WERI-Rb-1 (cell line): ENCODE measurements around the gene SH2D7.

Source experiments
- DNase-seq: peaks from one replicate; pipeline ENCODE4 v3.0.0-alpha.2; 2020
- H3K27ac ChIP-seq: fragments of 250-450 bp; sonication (Bioruptor Pico); 2 replicates; pipeline ENCODE4 v1.5.1; 2020; ENCODE audit warnings: mild to moderate bottlenecking, moderate library complexity
- H3K27me3 ChIP-seq: fragments of 250-450 bp; sonication (Bioruptor Pico); 2 replicates; pipeline ENCODE4 v1.5.1; 2021; ENCODE audit warnings: mild to moderate bottlenecking, low read depth, moderate library complexity; ENCODE audit not compliant: insufficient read depth, severe bottlenecking
- H3K36me3 ChIP-seq: fragments of 250-450 bp; sonication (Bioruptor Pico); 2 replicates; pipeline ENCODE4 v1.5.1; 2020; ENCODE audit warnings: mild to moderate bottlenecking, moderate library complexity
- H3K4me3 ChIP-seq: 2 replicates; pipeline ENCODE4 v1.5.1; 2011; ENCODE audit warnings: low read depth, mild to moderate bottlenecking, control low read depth, low read length
- H3K9me3 ChIP-seq: fragments of 250-450 bp; sonication (Bioruptor Pico); 2 replicates; pipeline ENCODE4 v1.5.1; 2021; ENCODE audit warnings: mild to moderate bottlenecking, moderate library complexity; ENCODE audit not compliant: severe bottlenecking
- TF ChIP-seq, protein P1 (sequence below): IDR thresholded peaks from 2 replicates; pipeline ENCODE4 v1.5.1; 2011; ENCODE audit warnings: low read depth, mild to moderate bottlenecking, control low read depth, inconsistent platforms, low read length

Gene SH2D7

DNA sequence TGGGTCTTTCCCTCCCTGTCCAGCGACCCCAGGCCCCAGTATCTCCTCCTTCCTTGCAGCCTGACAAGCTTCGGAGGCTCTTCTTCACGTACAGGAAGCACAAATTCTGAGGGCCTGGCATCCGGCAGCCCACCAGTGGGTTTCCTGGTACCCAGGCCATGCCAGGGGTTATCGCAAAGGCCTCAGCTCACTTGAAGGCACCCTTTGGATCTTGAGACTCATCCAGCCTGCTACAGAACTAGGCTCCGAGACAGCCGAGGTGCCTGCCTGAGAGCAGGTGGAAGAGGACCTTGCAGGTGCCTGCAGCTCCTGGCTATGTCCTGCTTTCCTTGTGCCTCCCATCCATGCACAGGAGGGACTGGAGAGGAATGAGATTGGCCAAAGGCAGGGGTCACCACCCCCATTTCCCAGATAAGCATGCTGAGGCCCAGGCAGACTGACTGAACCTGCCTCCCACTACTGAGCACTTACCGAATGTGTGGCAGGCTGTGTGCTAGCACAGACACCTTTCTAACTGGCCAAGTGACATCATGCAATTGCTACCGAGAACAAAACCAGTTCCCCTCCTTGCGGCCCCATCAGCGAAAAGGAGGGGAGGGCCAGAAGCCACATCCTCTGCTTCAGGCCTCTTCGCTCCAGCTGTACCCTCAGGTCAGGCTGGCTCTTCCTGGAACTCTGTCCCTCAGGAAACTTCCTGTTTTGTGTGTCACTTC, 11.2 kb downstream of the SH2D7 start:
- TF ChIP-seq, protein P1, sequence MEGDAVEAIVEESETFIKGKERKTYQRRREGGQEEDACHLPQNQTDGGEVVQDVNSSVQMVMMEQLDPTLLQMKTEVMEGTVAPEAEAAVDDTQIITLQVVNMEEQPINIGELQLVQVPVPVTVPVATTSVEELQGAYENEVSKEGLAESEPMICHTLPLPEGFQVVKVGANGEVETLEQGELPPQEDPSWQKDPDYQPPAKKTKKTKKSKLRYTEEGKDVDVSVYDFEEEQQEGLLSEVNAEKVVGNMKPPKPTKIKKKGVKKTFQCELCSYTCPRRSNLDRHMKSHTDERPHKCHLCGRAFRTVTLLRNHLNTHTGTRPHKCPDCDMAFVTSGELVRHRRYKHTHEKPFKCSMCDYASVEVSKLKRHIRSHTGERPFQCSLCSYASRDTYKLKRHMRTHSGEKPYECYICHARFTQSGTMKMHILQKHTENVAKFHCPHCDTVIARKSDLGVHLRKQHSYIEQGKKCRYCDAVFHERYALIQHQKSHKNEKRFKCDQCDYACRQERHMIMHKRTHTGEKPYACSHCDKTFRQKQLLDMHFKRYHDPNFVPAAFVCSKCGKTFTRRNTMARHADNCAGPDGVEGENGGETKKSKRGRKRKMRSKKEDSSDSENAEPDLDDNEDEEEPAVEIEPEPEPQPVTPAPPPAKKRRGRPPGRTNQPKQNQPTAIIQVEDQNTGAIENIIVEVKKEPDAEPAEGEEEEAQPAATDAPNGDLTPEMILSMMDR: no peak
- Histone ChIP-seq H3K27ac (no peak overlapping the region), H3K36me3 (peaks cover 2% of the 10 kb centered on the region; the same call in 1 of the 2 replicates), H3K4me3 (no peak overlapping the region), H3K27me3 (no peaks in the 10 kb centered on the region), H3K9me3 (no peaks in the 10 kb centered on the region)
- no peak for DNase-seq

DNA sequence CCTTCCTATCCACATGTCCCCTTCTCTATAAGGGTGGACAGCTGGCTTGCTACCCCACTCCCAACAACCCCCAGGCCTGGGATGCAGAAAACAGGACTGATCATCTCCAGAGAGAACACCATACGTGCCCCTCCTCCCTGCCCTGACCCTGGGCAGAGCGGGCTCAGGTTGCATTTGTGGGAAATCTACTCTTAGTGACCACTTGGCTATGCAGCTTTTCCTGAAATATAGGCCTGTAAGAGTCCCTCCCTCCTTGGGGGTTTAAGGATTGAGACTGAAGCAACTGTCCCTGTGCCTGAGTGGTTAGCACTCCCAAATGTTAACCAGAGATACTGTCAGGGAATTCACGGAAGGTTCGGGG, 11.7 kb downstream of the SH2D7 start:
- Histone ChIP-seq H3K27ac (no peak overlapping the region), H3K4me3 (no peak overlapping the region), H3K36me3 (peaks cover 2% of the 10 kb centered on the region; the same call in 1 of the 2 replicates), H3K27me3 (no peaks in the 10 kb centered on the region), H3K9me3 (no peaks in the 10 kb centered on the region)
- no peak for DNase-seq
- TF ChIP-seq, protein P1: no peak

DNA sequence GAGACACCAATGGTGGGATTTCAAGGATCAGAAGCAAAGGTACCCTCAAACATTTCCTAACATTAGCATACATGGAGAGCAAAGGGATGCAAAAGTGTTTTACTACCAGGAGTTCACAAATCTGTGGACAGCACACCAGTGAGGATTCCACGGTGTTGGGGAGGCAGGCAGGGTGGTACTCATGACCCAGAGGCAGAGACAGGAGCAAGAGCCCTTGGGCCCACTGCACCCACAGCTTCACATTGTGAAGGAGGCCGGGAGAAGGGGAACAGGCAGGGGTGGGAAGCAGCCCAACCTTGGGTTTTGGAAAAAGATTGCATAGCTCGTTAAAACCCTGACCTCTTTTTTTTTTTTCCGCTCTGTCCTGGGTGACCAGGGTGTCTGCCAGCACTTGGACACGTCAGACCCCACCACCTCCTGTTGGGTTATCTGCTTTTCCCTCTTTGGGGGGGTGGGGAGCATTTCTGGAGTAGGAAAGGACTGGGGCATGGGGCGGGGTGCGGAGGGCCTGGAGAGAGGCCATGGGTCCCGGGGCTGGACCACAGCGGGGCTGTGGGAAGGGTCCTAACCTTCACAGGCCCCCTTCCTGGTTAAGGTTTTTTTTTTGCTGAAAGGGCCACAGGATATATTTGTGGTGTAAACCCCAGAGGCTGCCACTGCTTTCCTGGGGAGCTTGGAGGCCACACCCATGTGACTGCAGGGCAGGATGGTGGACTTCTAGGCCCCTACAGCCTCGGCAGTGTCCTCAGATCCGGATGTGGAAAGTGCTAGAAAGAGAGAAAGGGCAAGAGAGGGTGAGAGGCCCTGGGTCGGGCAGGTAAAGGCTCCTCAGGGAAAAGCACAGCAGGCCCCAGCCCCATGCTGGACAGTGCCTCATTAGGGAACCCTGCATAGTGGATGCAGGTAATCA, 12.5 kb downstream of the SH2D7 start:
- no peaks in the 10 kb centered on the region for H3K9me3 ChIP-seq
- no peaks in the 10 kb centered on the region for H3K27me3 ChIP-seq
- H3K4me3 ChIP-seq: no peak overlapping the region
- H3K36me3 ChIP-seq: peaks cover 2% of the 10 kb centered on the region; the same call in 1 of the 2 replicates
- TF ChIP-seq, protein P1: no peak
- no peak for DNase-seq
- no peak overlapping the region for H3K27ac ChIP-seq

DNA sequence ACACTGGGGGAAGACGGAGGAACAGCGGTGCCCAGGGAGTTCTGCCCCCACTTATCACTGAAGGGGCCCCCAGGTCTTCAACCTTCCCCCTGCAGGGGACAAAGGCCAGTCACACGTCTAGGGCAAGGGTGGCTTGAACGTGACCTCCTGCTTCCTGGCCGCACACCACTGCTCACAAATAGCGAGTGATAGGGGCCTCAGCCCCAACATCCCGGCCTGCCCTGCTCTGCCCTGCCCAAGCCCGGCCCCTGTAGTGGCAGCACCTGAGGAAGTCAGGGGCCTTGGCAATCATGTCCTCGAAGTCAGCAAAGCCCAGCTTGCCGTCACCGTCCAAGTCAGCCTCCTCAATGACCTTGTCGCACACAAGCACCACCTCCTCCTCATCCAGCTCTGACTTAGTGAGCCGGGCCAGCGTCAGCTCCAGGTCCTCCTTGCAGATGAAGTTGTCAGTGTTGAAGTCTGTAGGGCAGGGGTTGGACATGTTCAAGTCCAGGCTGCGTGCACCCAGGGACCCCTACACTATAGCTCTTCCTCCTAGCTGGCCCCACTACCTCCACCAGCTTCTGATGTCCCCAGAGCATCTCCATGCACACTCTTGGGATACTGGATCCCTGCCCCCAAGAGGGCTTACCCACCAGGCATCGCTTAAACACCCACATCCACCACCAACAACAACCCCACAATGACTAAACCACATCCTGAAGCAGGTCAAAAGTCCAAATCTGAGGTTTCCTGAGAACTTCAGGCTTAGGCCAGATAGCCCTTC, 13.3 kb downstream of the SH2D7 start:
- Histone ChIP-seq H3K36me3 (peaks cover 7% of the 10 kb centered on the region), H3K9me3 (no peaks in the 10 kb centered on the region), H3K4me3 (no peak overlapping the region), H3K27me3 (no peaks in the 10 kb centered on the region), H3K27ac (no peak overlapping the region)
- DNase-seq: no peak
- TF ChIP-seq, protein P1: no peak

DNA sequence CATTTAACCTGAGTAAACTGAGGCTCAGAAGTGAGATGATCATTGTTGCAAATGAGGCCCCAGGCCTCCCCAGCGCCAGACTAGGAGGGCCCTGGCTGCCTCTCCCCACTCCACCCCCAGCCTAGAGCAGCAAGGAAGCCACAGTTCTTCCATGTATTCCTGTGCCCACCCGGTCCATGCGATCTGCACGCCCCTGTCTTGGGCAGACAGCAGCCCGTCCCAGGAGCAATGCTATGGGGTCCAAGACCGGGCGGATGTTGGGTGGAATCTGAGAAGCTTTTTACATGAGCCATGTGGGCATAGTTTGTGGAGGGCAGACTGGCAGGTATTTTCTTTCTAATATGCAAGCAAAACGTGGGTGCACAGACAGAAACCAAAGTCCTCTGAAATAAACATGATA, 15.1 kb downstream of the SH2D7 start:
- Histone ChIP-seq H3K9me3 (no peaks in the 10 kb centered on the region), H3K27me3 (no peaks in the 10 kb centered on the region), H3K27ac (no peak overlapping the region), H3K4me3 (no peak overlapping the region), H3K36me3 (peaks cover 7% of the 10 kb centered on the region)
- TF ChIP-seq, protein P1: no peak
- no peak for DNase-seq
